ENCODE data around the gene MAFG.

GRCh38 chr17:81903896-81904599 lies 23.5 kb downstream of the MAFG start:
- TF ChIP-seq KLF9 (tag by site-specific recombination; IDR thresholded peaks at IDR 0.05; ENCODE audit: low read depth): no peak
- TF ChIP-seq CTCF (tag by site-specific recombination; IDR thresholded peaks at IDR 0.05): no peak
- no peak for TF ChIP-seq PATZ1 (tag by site-specific recombination; IDR thresholded peaks at IDR 0.05)
- TF ChIP-seq INSM2 (tag by site-specific recombination; IDR thresholded peaks at IDR 0.05): no peak
- TF ChIP-seq ZSCAN23 (tag by site-specific recombination; IDR thresholded peaks at IDR 0.05): no peak
- TF ChIP-seq ZNF274 (IDR thresholded peaks at IDR 0.05; ENCODE audit: low read length): no peak
- TF ChIP-seq ZNF274 (tag by site-specific recombination; IDR thresholded peaks at IDR 0.05; ENCODE audit: borderline replicate concordance): no peak
- no peak for TF ChIP-seq ATF2 (tag by site-specific recombination; IDR thresholded peaks at IDR 0.05; ENCODE audit: low read depth)
- no peak for TF ChIP-seq ZNF211 (tag by site-specific recombination; IDR thresholded peaks at IDR 0.05; ENCODE audit: low read depth)
- no peak for TF ChIP-seq ZNF302 (tag by site-specific recombination; IDR thresholded peaks at IDR 0.05; ENCODE audit: low read depth)
